Stimulated activated CD4-positive, alpha-beta T cell treated with anti-CD3 and anti-CD28 coated beads, TNF-alpha, amount 100 ng/mL, for 1 hour (primary cell): Measurements from ENCODE around the gene TACR1.
"Not testable (repeated sequence)": the region's sequence is repeated elsewhere in the genome, so short reads cannot be mapped to it uniquely, and the experiment has no call there.

Experiments used
- DNase-seq, 3 donors: peaks; one replicate each; pipeline ENCODE4 v3.0.0-alpha.2; 2020; ENCODE audit warnings: low read depth in 3 of 3, low spot score in 1 of 3

TACR1 gene

DNA sequence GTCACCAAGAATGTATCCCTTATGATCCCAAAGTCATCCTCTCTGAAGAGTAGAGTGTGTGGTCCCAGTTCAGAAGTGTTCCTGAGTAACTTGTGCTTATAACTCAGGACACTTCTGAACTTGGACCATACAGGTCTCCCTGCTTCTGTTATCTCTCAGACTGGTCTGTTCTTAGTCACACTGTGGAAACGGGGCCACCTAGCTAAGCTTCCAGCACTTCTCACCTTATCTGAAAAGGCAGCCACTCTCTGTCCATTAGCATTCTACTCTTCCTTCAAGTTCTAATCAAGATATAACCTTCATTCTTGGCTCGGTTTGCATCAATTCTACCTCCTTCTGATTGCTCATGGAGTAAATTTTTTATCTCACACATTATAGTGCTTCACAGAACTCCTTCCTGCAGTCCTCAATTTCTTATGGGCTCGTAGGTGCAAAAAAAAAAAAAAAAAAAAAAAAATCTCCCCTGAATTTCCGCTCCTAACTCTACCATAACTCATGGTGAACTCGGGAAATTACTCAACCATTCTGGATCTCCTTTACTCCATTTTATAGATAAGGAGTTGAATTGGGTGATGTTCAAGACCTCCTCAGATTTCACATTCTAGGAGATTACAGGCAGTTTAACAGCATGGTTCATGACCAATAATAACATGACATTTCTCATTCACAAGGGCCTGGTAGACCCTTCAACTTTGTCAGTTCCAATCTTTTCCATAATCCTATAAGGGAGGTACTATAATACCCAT is 108.4 kb downstream of the TACR1 start:
- DNase-seq: no peak

GRCh38 chr2:75089471-75089870 is 109.8 kb downstream of the TACR1 start:
- DNase-seq: no peak

GRCh38 chr2:75088791-75089190 is 110.5 kb downstream of the TACR1 start:
- DNase-seq: no peak

- no peak for DNase-seq
Observed at GRCh38 chr2:75087736-75088135, 111.6 kb downstream of the TACR1 start.

GRCh38 chr2:75079575-75079974 is 119.7 kb downstream of the TACR1 start:
- DNase-seq: no peak

GRCh38 chr2:75077909-75078308 is 121.4 kb downstream of the TACR1 start:
- DNase-seq: no peak

DNA sequence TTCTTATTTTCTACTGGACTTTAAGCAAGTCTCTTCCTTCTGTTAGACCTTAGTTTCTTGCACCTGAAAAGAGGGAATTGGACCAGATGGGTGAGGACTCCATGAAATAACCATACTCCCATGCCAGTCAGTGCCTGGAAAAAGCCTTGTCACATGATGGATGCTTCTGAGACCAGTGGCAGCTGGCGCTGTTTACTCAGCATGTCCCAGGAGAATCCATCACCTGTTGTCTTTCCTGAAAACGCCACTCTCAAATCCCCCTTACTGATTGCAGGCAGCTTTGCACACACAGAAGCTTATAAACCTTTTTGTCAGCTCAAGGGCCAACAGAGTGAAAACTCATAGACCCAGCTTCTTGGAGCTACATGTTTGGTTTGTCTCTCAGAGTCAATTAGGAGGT is 123.2 kb downstream of the TACR1 start:
- no peak for DNase-seq

DNA sequence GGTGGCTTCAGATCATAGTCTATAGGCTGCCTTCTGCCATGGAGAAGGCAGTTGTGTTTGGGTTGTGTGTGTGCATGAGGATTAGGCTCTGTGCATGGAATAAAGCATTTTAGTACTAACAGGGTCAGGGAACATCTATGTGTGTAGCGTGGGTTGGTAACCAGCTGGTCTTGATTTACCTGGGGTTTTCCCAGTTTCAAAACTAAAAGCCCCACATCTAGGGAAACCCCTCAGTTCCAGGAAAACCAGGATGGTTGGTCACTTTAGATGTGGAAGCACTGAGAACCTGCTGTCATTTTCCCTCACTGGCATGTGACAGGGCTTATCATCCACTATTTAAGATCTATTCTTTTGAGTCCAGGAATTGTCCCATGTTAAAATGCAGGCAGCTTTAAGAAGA is 124.6 kb downstream of the TACR1 start:
- DNase-seq: no peak

GRCh38 chr2:75074228-75074627 is 125.1 kb downstream of the TACR1 start:
- DNase-seq: no peak

DNA sequence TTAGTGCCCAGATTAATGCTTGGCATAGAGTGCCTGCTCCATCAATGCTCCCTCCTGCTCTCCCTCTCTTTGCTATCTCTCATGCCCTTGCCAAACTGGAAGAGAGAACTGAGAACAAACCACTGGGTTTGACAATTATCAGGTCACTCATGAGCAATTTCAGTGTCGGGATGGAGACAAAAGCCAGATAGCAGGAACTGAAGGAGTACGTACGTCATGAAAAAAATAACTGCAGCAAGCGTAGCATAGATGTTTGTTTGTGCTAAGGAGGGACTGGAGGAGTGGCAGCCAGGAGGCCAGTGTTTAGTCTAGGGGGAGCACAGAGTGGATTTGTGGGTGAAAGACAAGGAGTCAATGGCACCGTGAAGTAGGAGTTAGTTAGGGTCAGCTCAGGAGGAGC is 127.6 kb downstream of the TACR1 start:
- no peak for DNase-seq

DNA sequence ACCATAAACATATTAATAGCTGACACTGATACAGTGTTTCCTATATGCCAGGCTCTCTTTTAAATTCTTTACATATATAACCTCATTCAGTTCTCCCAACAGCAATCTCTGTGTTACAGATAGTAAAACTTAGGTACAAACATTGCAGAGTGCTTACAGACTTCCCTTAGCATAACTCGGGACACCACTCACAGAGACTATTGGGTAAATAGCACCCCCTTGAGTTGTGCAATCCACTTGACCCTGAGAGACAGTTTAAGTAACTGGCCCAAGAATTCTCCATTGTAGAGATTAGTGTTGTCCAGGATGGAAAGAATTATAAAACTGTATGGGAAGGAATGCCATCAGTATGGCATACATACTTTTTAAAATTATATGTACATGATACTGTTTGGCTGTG is 130.8 kb downstream of the TACR1 start:
- no peak for DNase-seq

- DNase-seq: no peak
Observed at GRCh38 chr2:75067506-75067905, 131.8 kb downstream of the TACR1 start.

DNA sequence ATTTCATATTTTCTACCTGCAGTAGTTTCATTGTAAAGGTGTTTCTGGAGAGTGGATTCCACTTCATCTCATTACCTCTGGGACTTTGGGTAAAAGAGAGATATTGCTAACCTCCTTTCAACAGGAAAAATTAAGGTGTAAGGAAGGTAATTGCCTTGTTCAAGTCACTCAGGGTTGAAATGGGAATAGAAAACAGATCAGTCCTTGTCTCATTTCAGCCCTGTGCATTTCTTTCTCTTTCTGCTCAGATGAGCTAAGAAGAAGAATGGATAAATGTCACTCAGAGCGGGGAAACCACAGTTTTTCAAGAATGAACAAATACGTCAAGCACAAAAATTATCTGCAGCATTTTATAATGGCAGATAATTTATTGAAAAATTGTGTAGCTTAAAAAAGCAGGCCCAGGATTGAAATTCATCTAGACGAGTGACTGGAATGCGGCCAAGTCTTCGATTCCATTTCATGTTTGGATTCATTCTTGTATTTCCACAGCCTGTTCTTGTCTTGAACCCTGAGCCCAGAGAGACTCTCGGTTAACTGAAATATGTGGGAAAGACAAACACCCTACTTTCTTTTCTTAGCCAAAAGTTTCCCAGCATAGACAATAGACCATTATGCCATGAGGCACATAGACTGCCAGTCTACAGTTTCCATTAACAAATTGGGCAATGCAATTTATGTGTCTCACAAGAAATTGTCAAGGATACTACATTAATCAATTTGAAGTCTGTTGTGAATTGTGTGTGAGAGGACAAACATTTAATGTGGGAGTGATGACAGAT is 133.0 kb downstream of the TACR1 start:
- DNase-seq: no peak

DNA sequence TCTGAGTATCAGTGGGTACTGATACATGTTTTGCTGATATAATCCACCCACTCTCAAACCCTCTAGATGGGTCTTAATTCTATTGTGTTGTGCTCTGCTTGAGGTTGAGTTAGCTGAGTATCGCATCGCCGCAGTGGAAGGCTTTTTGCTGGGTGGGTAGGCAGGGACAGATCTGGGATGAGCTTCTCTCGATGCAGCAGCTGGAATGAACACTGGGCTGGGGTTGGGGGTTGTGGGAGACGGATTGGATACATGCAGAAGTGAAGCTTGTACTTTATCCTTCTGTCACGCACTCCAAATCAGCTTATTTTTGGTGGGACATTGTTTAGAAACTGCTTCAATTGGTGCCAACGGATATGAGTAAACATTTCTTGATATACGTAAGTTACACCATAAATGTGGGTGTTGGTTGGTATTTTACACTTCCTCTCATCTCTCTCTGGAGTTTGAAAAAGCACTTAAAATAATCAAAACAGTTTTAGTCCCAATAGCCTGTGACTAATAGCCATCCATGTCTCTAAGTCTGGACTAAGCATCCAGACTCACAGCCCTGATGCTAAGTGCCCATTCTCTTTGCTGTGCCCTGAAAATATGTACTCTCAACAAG is 133.8 kb downstream of the TACR1 start:
- DNase-seq: no peak

DNA sequence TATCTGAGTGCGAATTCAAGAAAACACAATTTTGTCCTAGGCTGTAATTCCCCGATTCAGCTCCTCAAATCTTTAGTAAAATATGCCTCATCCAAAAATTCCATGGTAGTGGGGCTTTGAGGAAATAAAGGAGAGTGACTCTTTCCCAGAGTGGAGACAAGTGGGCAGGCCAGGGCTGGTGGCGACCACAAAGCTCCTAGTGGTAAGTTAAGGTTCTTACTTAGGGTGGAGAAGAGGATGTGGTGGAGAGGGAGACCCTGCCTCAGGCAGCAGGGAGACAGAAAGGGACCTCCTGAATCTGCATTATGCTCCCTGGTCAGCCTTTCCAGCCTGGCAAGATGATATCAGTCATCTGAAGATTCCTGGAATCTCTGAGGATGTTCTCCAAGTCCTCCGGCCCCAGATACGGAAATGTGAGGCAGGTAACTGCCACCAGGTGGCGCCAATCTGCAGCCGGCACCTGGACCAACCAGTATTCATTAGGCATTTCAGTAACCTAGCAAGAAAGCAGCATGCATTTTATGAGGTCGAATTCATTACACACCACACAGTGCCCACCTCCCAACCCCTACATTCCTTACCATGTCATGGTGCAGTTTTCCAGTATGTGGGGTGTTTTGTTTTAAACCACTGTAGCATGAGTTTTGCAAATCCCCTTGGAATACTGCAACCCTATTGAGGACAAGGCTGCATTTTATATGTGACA is 134.5 kb downstream of the TACR1 start:
- DNase-seq: peak in 2 of 3 donors; percentile 10 to 34

DNA sequence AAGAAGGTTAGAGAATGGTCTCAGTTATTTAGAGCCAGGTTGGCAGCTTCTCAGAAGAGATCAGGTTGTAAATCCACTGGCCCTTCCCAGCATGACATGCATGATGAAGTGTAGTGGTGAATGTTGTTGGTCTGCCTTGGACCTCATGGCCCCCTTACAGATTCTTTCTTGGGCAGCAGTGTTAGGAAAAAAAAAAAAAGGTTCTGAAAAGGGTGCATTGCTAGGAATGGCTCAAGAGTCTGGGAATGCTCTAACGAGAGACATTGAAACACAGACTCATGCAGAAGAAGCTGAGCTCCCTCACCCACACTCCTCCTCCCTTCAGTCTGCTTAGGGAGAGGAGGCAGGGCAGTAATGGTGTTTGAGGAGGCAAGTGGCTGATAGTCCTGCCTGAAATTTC is 135.4 kb downstream of the TACR1 start:
- DNase-seq: no peak

GRCh38 chr2:75058427-75058826 is 140.9 kb downstream of the TACR1 start:
- DNase-seq: no peak

DNA sequence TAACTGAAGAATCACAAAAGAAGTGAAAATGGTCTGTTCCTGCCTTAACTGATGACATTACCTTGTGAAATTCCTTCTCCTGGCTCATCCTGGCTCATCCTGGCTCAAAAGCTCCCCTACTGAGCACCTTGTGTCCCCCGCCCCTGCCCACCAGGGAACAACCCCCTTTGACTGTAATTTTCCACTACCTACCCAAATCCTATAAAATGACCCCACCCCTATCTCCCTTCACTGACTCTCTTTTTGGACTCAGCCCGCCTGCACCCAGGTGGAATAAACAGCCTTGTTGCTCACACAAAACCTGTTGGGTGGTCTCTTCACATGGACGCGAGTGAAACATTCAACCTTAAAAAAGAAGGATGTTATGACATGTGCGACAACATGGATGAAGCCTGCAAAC is 142.2 kb downstream of the TACR1 start:
- not testable (repeated sequence) for DNase-seq

DNA sequence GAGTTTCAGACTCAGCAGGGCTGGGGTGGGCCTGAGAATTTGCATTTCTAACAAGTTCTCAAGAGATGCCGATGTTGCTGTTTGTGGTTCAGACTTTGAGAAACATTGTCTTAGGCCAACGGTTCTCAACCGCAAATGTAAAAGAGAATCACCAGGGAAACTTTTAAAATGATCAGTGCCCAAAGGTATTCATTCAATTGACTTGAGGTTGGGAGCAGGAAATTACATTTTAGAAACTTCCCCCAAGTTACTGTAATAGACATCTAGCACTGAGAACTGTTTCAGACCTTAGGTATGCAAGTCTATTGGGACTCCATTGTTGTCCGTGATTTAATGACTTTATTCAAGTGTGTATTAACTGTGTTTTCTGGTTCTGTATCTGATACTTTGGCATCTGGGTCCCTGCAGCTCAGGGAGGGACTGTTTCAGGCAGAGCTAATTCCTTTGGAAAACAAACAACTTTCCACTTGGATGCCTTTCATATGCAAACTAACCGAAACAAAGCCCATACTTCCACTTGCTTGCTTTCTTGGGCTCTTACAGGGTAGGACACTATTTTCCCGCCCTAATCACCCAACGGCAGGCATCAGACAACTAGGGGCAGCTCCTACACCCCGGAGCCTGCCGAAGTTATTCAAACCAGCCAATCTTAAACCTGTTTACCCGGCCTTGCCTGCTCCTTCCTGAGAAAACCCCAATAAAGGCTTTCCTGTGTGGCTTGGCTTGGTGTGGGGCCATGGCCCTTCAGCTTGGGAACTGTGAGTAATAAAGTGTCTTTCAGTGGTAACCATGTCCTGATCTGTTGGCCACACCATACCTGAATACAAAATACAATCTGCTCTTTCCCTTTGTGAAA is 143.3 kb downstream of the TACR1 start:
- no peak for DNase-seq

GRCh38 chr2:75055142-75055819 is 144.0 kb downstream of the TACR1 start:
- DNase-seq: no peak
